22Rv1 (cell line): ENCODE data around the gene TMEM163.

Experiments used
- H3K27ac ChIP-seq: fragments of 450-650 bp; 2 replicates; pipeline ENCODE4 v1.5.1; 2017
- CTCF ChIP-seq: fragments of 450-650 bp; IDR thresholded peaks from 2 replicates; pipeline ENCODE4 v1.5.1; 2017; ENCODE audit warnings: mild to moderate bottlenecking
- ZFX ChIP-seq: fragments of 450-650 bp; IDR thresholded peaks from 2 replicates; pipeline ENCODE4 v1.6.1; 2017; ENCODE audit warnings: antibody characterized with exemption, borderline replicate concordance

The TMEM163 gene

GRCh38 chr2:134670955-134671354, 47.8 kb downstream of the TMEM163 start:
- no peak overlapping the region for H3K27ac ChIP-seq
- no peak for TF ChIP-seq CTCF
- no peak for TF ChIP-seq ZFX

- H3K27ac ChIP-seq: no peak overlapping the region
- no peak for TF ChIP-seq CTCF
- no peak for TF ChIP-seq ZFX
Observed at GRCh38 chr2:134669731-134670669, 48.8 kb downstream of the TMEM163 start.

- TF ChIP-seq CTCF: no peak
- no peak overlapping the region for H3K27ac ChIP-seq
Observed at GRCh38 chr2:134668821-134669220, 50.0 kb downstream of the TMEM163 start.

- no peak overlapping the region for H3K27ac ChIP-seq
- TF ChIP-seq ZFX (no peak), CTCF (no peak)
Observed at GRCh38 chr2:134667541-134667940, 51.3 kb downstream of the TMEM163 start.

GRCh38 chr2:134667081-134667480, 51.7 kb downstream of the TMEM163 start:
- TF ChIP-seq CTCF (no peak), ZFX (no peak)

GRCh38 chr2:134665727-134666506, 52.9 kb downstream of the TMEM163 start:
- H3K27ac ChIP-seq: no peak overlapping the region
- TF ChIP-seq ZFX: no peak
- no peak for TF ChIP-seq CTCF

More at GRCh38 chr2:134667081-134667480, 51.7 kb downstream of the TMEM163 start:
- H3K27ac ChIP-seq: no peak overlapping the region
